Measurements from ENCODE around the gene MLXIP. TPM values are rescaled to one million over a fixed set of nuclear protein-coding genes. Genes with fewer than 3 reads are reported as not detected.

Gene MLXIP
- total and polyA plus RNA-seq, 2 of the 8 experiments (the other 6 are each of a cell fraction or from before 2014, with no cell fraction given): 5.5 to 40.5 TPM

DNA sequence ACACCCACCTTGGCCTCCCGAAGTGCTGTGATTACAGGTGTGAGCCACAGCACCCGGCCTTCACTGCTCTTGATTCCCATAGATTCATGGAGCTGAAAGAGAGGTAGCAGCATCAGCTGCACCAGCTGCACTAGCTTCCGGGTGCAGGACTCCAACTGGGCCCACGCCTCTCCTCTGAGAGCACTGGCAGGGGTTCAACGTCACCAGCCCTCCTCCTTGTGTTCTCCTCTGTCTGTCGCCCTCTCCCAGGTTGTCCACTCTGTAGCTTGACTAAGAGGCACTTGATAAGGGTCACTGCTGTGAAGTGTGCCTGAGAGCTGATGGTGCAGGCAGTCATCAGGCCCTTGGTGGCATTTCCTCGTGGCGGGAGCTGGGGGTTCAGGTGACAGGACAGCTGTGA is 28.3 kb downstream of the MLXIP start (continued):
- TF ChIP-seq, protein P1, sequence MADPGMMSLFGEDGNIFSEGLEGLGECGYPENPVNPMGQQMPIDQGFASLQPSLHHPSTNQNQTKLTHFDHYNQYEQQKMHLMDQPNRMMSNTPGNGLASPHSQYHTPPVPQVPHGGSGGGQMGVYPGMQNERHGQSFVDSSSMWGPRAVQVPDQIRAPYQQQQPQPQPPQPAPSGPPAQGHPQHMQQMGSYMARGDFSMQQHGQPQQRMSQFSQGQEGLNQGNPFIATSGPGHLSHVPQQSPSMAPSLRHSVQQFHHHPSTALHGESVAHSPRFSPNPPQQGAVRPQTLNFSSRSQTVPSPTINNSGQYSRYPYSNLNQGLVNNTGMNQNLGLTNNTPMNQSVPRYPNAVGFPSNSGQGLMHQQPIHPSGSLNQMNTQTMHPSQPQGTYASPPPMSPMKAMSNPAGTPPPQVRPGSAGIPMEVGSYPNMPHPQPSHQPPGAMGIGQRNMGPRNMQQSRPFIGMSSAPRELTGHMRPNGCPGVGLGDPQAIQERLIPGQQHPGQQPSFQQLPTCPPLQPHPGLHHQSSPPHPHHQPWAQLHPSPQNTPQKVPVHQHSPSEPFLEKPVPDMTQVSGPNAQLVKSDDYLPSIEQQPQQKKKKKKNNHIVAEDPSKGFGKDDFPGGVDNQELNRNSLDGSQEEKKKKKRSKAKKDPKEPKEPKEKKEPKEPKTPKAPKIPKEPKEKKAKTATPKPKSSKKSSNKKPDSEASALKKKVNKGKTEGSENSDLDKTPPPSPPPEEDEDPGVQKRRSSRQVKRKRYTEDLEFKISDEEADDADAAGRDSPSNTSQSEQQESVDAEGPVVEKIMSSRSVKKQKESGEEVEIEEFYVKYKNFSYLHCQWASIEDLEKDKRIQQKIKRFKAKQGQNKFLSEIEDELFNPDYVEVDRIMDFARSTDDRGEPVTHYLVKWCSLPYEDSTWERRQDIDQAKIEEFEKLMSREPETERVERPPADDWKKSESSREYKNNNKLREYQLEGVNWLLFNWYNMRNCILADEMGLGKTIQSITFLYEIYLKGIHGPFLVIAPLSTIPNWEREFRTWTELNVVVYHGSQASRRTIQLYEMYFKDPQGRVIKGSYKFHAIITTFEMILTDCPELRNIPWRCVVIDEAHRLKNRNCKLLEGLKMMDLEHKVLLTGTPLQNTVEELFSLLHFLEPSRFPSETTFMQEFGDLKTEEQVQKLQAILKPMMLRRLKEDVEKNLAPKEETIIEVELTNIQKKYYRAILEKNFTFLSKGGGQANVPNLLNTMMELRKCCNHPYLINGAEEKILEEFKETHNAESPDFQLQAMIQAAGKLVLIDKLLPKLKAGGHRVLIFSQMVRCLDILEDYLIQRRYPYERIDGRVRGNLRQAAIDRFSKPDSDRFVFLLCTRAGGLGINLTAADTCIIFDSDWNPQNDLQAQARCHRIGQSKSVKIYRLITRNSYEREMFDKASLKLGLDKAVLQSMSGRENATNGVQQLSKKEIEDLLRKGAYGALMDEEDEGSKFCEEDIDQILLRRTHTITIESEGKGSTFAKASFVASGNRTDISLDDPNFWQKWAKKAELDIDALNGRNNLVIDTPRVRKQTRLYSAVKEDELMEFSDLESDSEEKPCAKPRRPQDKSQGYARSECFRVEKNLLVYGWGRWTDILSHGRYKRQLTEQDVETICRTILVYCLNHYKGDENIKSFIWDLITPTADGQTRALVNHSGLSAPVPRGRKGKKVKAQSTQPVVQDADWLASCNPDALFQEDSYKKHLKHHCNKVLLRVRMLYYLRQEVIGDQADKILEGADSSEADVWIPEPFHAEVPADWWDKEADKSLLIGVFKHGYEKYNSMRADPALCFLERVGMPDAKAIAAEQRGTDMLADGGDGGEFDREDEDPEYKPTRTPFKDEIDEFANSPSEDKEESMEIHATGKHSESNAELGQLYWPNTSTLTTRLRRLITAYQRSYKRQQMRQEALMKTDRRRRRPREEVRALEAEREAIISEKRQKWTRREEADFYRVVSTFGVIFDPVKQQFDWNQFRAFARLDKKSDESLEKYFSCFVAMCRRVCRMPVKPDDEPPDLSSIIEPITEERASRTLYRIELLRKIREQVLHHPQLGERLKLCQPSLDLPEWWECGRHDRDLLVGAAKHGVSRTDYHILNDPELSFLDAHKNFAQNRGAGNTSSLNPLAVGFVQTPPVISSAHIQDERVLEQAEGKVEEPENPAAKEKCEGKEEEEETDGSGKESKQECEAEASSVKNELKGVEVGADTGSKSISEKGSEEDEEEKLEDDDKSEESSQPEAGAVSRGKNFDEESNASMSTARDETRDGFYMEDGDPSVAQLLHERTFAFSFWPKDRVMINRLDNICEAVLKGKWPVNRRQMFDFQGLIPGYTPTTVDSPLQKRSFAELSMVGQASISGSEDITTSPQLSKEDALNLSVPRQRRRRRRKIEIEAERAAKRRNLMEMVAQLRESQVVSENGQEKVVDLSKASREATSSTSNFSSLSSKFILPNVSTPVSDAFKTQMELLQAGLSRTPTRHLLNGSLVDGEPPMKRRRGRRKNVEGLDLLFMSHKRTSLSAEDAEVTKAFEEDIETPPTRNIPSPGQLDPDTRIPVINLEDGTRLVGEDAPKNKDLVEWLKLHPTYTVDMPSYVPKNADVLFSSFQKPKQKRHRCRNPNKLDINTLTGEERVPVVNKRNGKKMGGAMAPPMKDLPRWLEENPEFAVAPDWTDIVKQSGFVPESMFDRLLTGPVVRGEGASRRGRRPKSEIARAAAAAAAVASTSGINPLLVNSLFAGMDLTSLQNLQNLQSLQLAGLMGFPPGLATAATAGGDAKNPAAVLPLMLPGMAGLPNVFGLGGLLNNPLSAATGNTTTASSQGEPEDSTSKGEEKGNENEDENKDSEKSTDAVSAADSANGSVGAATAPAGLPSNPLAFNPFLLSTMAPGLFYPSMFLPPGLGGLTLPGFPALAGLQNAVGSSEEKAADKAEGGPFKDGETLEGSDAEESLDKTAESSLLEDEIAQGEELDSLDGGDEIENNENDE (IDR thresholded peaks at IDR 0.05; ENCODE audit: insufficient replicate concordance, low read length): no peak
- no peak for TF ChIP-seq TCF12 (IDR thresholded peaks at IDR 0.05; ENCODE audit: low read depth, low read length)
